Measurements from ENCODE around the gene PUS1. TPM values are rescaled to one million over a fixed set of nuclear protein-coding genes. Genes with fewer than 3 reads are reported as not detected.

The PUS1 gene
- polyA plus RNA-seq, 5 donors = 10.7 to 22.3 (median 16.0) TPM

GRCh38 chr12:131989021-131989420 is 59.9 kb downstream of the PUS1 start:
- DNase-seq = no peak

- DNase-seq = no peak
Measured at GRCh38 chr12:131990066-131990979, 61.2 kb downstream of the PUS1 start.

GRCh38 chr12:131990980-131991305 is 61.9 kb downstream of the PUS1 start:
- DNase-seq = no peak

- DNase-seq = no peak
Measured at GRCh38 chr12:131991816-131992430, 62.8 kb downstream of the PUS1 start.

- DNase-seq = no peak
Measured at GRCh38 chr12:131994589-131994988, 65.5 kb downstream of the PUS1 start.

Other genes with a start within 250 kb of the PUS1 start
- 10 to 100 TPM; 45.5 to 60.3 (median 53.6) TPM for gene SFSWAP, start 218.2 kb upstream of the PUS1 start, polyA plus RNA-seq (ENCODE audit: insufficient read depth in 1 of 5, insufficient read length in 5 of 5, low replicate concordance in 1 of 5)
- 1 to 10 TPM; 1.9 to 4.2 (median 2.5) TPM for gene MMP17, start 100.9 kb upstream of the PUS1 start, polyA plus RNA-seq (ENCODE audit: insufficient read depth in 1 of 5, insufficient read length in 5 of 5, low replicate concordance in 1 of 5)
- gene ULK1, start 34.7 kb upstream of the PUS1 start, polyA plus RNA-seq (ENCODE audit: insufficient read depth in 1 of 5, insufficient read length in 5 of 5, low replicate concordance in 1 of 5) = 10 to 100 TPM; 19.8 to 37.8 (median 27.7) TPM
- 10 to 100 TPM; 34.5 to 41.0 (median 38.9) TPM for gene EP400, start 20.7 kb downstream of the PUS1 start, polyA plus RNA-seq (ENCODE audit: insufficient read depth in 1 of 5, insufficient read length in 5 of 5, low replicate concordance in 1 of 5)
- gene DDX51, start 215.0 kb downstream of the PUS1 start, polyA plus RNA-seq (ENCODE audit: insufficient read depth in 1 of 5, insufficient read length in 5 of 5, low replicate concordance in 1 of 5) = 10 to 100 TPM; 12.0 to 24.3 (median 21.1) TPM
- gene NOC4L, start 215.2 kb downstream of the PUS1 start, polyA plus RNA-seq (ENCODE audit: insufficient read depth in 1 of 5, insufficient read length in 5 of 5, low replicate concordance in 1 of 5) = 10 to 100 TPM in 3 of 5 donors, 1 to 10 TPM in 2; 9.3 to 19.7 (median 10.4) TPM